Placental epithelial cell (primary cell): Measurements from ENCODE around the gene CIAO2A. TPM values are rescaled to one million over a fixed set of nuclear protein-coding genes. Genes with fewer than 3 reads are reported as not detected.

Source experiments
- small RNA-seq: library from RNA; depleted of rRNA; stranded (forward); fragments of <200 nt; gene quantifications from one replicate; pipeline ENCODE3, GENCODE V24; 2012
- total RNA-seq: library from RNA; depleted of rRNA; stranded (reverse); fragments of >200 nt; gene quantifications from 2 replicates; pipeline ENCODE4 v1.2.3, GENCODE V29; 2012

CIAO2A gene
- 65.9 and 69.1 TPM in 2 replicates for total RNA-seq

GRCh38 chr15:64093627-64094417 lies at the start of gene CIAO2A:
CIAO2A (minus strand) TSS chr15:64093838; CDS start chr15:64093768, 70 bp downstream.

GRCh38 chr15:64095795-64096667 lies 2.4 kb upstream of the CIAO2A start, which contains the start of gene SNX1:
SNX1 (plus strand) TSS chr15:64095982; CDS start chr15:64096014, 32 bp downstream.

GRCh38 chr15:64046421-64047153 lies 47.1 kb downstream of the CIAO2A start, which contains the start of gene DAPK2:
DAPK2 (minus strand) TSS chr15:64046485; CDS start chr15:64040261, 6,224 bp downstream.

Small RNAs within 50 kb of the gene (small RNA-seq; reads per million reads assigned to genes)
- not detected for gene RF00019

Other genes starting within 250 kb of the CIAO2A start
- under 0.01 and 0.39 TPM in 2 replicates for gene DAPK2, start 47.4 kb downstream of the CIAO2A start, total RNA-seq
- gene SNX1, start 2.1 kb upstream of the CIAO2A start, total RNA-seq: 37.2 and 37.3 TPM in 2 replicates
- gene SNX22, start 57.9 kb upstream of the CIAO2A start, total RNA-seq: 0.39 TPM in 1 of 2 replicates, not detected in the other
- 709 and 933 TPM in 2 replicates for gene PPIB, start 69.2 kb upstream of the CIAO2A start, total RNA-seq